GM12891 (cell line): ENCODE results near the gene AGMAT.

ENCODE experiments used
- DNase-seq: peaks from one replicate; pipeline ENCODE4 v3.0.0; 2011; ENCODE audit warnings: low spot score; ENCODE audit not compliant: insufficient read length
- FAIRE-seq: peaks from 2 replicates; lab custom pipeline; 2011; peaks lifted over from hg19 to GRCh38; lab: Jason Lieb, UNC
- PAX5 ChIP-seq: IDR thresholded peaks from 2 replicates; pipeline ENCODE4 v1.6.1; 2011; ENCODE audit warnings: low read length, moderate library complexity, mild to moderate bottlenecking; ENCODE audit not compliant: insufficient read depth, severe bottlenecking
- POLR2A ChIP-seq: IDR thresholded peaks from 2 replicates; pipeline ENCODE4 v1.6.1; 2011; ENCODE audit warnings: low read depth, low read length, control low read depth
- POLR2AphosphoS5 ChIP-seq: IDR thresholded peaks from 2 replicates; pipeline ENCODE4 v1.6.1; 2011; ENCODE audit warnings: low read depth, low read length, control low read depth
- POU2F2 ChIP-seq: IDR thresholded peaks from 2 replicates; pipeline ENCODE4 v1.6.1; 2011; ENCODE audit warnings: low read depth, mild to moderate bottlenecking, control low read depth, low read length, moderate library complexity
- SPI1 ChIP-seq: IDR thresholded peaks from 2 replicates; pipeline ENCODE4 v1.6.1; 2011; ENCODE audit warnings: low read depth, low read length, control low read depth
- TAF1 ChIP-seq: IDR thresholded peaks from 2 replicates; pipeline ENCODE4 v1.6.1; 2011; ENCODE audit warnings: low read depth, low read length, control low read depth

AGMAT gene

DNA sequence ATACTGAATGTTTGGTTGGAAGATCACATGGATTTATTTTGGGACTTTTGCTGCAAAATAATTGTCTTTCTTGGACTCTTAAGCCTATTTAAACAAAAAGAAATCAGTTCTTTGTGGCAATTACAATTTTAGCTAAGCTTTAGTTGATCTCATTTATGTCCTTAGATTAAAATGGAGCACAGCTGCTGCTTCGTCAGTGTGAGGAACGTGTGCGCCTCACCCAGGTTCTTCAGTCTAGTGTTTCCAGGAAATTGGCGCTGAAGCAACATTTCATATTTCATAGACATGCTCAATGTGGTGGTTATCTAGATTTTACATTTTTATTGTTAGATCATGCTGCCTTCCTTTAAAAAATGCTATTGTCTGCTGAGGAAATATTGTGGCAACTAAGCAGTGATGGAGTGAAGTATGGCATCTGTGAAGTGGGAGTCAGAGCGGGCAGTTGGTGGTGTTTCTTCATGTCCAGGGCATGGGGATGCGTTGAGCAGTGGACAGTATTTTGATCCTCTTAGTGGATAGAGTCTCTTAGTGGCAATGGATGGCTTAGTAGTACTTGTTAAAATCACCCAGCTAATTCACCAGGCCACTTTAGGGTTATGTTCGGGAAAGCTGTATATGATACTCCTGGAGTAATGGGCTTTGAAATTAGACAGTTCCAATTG, 38.0 kb upstream of the AGMAT start:
- FAIRE-seq (no peak), DNase-seq (no peak)
- TF ChIP-seq SPI1 (no peak), POU2F2 (no peak)

DNA sequence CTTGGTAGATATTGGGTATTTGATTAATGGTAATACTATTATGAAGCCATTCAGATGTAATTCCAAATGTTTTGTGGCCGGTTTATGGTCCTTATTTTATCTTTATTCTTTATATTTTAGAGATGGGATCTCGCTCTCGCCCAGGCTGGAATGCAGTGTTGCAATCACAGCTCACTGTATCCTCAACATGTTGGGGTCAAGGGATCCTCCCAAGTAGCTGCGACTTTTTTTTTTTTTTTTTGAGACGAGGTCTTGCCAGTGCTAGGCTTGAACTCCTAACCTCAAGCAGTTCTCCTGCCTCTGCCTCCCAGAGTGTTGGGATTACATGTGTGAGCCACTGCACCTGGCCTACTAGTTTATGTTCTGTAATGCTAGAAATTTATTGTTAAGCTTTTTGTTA, 37.1 kb upstream of the AGMAT start:
- DNase-seq (no peak), FAIRE-seq (no peak)
- no peak for TF ChIP-seq PAX5
- no peak for TF ChIP-seq POLR2A
- TF ChIP-seq TAF1 = no peak
- no peak for TF ChIP-seq SPI1
- no peak for TF ChIP-seq POU2F2

DNA sequence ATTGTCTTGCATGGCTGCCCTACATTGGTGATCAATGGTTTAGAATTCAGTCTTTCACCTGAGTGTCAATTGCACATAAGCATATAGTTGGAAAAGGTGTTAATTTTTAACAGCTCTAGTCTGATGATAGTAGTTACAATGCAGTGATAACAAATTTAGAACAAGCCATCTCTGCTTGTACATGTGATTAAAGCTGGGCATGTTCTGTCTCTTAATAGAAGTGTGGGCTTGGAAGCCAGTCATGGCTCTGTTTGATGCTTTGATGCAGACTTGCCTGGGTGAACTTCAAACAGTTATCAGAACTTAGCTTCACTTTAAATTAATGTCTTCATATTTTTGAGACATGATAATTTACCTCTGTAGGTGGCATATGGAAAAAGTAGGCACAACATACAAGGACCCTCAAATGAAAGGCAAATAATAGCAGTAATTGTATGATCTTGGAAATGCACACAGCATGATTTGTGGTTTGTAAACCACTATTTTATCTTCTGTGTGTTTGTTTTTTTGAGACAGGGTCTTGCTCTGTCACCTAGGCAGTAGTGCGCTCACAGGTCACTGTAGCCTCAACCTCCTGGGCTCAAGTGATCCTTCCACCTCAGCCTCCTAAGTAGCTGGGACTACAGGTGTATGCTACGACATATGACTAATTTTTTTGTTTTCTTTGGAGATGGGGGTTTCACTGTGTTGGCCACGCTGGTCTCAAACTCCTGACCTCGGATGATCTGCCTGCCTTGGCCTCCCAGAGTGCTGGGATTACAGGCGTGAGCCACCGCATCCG, 36.2 kb upstream of the AGMAT start:
- no peak for DNase-seq
- TF ChIP-seq POLR2A (no peak), POU2F2 (no peak), TAF1 (no peak), POLR2AphosphoS5 (no peak), PAX5 (no peak), SPI1 (no peak)
- FAIRE-seq = no peak

DNA sequence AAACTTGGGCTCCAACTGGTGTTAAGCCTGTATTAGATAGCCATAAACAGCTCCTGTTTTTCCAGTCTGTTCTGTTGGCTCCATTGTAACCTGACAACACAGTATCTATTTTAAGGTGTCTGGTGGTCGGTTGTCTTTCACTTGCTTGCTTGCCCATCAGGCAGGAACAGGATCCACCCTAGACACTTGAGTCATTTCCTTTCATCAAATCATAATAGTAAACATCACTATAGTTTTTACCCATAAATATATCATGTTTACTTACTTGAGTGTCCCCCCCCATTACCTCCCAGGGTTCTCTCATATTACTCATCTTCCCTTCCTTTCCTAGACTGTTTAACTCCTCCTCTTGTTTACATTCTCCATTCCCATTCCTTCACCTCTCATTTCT, 35.3 kb upstream of the AGMAT start:
- no peak for DNase-seq
- TF ChIP-seq TAF1 = no peak
- TF ChIP-seq POLR2AphosphoS5 = no peak
- TF ChIP-seq PAX5 = no peak
- no peak for TF ChIP-seq POLR2A
- no peak for TF ChIP-seq SPI1
- TF ChIP-seq POU2F2 = no peak
- no peak for FAIRE-seq

DNA sequence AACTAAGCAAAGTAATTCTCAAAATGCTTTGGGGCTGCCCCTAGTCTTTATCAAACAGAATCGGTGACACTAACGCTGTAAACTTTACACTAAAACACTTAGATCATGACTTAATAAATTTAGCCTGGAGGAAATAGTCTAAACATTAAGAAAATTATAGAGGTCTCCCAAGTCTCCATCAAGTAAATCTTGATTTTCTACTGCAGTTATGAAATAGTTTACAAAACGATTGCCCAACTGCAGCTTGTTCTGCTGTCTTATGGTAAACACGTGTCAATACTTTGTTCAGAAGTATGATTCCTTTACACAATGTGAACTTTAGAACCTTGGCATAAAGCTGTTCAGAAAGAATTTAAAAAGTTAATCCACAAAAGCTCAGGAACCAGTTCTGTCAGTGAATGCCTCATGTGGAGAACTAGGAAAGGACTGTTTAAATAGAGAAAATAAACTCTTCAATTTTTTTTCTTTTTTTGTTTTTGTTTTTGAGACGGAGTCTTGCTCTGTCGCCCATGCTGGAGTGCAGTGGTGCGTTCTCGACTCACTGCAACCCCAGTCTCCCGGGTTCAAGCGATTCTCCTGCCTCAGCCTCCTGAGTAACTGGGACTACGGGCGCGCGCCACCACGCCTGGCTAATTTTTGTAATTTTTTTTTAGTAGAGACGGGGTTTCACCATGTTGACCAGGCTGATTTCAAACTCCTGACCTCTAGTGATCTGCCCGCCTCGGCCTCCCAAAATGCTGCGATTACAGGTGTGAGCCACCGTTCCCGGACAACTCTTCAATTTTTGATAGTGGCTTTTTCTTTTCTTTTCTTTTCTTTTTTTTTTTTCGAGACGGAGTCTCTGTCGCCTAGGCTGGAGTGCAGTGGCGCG, 34.0 kb upstream of the AGMAT start:
- TF ChIP-seq PAX5 = no peak
- no peak for DNase-seq
- no peak for FAIRE-seq

DNA sequence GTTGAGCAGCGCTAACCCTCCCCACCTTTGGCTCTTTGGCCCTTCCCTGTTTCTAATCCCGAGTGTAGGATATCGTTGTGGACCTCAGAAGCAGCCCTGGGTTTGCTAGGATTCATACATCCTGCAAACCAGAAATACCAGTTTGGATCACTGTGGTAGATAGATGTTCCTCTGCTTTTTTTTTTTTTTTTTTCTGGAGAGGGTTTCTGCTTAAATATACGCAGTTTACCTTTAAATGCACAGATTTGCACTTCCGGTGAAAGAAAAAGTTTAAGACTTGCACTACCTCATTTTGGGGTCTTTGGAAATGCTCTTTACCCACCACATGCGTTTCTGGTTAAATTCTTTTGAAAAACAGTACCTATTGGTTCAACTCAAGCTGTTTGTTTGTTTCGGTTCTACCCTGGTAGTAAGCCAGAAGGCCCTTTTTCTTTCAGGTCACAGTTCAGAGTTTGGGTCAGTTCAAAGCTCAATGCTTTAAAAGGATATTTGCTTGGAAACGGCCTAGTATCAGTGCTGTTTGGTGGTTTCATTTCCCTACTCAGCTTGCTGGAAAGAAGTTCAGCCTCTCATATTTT, 33.3 kb upstream of the AGMAT start:
- FAIRE-seq = peak; percentile 52
- TF ChIP-seq PAX5 (no peak), SPI1 (peak; percentile 85)
- DNase-seq = peak; percentile 37

DNA sequence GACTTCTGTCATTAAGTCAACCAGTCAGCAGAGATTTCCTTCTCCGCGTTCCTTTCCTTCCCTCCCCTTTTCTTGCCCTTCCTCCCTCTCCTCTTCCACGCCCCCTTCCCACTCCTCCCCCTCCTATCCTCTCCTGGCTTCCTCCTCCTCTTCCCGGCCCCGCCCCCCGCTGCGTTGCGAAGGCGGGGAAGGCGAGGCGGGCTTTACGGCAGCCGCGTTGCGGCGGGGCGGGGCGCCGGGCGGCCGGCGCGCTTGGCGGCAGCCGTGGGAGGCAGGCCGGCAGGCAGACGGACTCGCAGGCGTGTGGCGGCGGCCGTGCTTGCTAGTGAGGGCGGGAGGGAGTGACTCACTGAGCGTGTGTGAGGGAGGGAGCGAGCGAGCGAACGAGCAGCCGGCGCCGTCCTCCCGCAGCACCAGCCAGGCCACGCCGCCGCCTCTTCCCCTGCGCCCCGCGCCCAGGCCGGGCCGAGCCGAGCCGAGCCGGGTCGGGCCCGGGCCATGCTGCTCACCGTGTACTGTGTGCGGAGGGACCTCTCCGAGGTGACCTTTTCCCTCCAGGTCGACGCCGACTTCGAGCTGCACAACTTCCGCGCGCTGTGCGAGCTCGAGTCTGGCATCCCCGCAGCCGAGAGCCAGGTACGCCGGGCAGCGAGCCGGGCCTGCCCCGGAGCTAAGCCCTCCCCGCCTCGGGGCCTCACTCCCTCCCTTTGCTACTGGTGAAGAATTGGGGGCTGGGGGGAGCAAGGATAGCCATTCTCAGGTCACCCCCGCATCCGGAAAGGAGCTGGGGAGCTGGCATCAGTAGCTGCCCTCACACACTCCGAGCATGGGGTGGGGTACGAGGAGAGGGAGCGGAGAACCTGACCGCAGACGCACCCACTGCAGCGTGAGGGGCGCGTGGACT, 32.6 kb upstream of the AGMAT start, which contains the start of gene DDI2:
Gene DDI2 (plus strand): TSS at position 286 of the 904 bp plus-strand sequence. CDS start 213 bp downstream, at position 499.
- DNase-seq (peak; percentile 86), FAIRE-seq (peak; percentile 99)
- TF ChIP-seq TAF1 (peak; percentile 76; the same call in 1 of the 2 replicates), PAX5 (peak; percentile 3), POU2F2 (no peak), SPI1 (no peak; the same call in 1 of the 2 replicates), POLR2AphosphoS5 (peak; percentile 57), POLR2A (no peak; the same call in 1 of the 2 replicates)

DNA sequence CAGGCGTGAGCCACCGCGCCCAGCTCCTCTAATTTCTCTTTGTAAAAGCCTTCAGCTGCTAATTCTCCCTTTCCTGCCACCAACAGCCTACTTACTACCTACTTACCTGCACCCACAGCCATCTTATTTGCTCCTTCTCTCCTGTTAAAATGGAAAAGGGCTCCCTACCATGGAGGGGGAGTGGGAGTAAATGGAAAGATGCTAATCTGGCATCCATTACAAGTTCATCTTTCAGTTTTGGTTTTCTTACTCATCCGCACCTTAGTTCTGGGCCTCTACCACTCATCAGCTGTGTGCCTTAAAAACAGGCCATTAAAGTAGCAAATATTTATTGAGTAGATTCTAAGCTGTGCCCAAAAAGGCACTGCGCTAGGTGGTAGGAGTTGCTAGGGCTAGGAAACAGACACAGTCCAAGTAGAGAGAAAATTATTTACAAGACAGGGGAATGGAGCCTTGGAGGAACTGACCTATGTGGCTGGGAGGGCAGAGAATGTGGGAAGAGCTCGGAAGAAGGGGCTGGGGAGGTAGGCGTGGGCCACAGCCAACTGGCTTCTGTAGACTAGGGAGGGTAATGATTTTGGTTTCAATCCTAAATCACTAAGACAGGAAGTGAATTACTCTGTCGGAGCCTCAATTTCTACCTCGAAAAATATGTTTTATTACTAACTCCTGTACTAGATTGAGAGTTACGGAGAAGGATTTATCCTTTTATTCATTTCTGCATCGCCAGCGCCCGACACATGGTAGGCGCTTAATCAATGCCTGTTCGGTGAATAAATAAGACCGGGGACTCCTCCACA, 31.7 kb upstream of the AGMAT start:
- TF ChIP-seq PAX5 (no peak), POLR2AphosphoS5 (no peak; the same call in 1 of the 2 replicates), POU2F2 (no peak), TAF1 (peak; percentile 40; the same call in 1 of the 2 replicates), POLR2A (peak; percentile 0; the same call in 1 of the 2 replicates)
- no peak for DNase-seq
- peak; percentile 9 for FAIRE-seq
